ENCODE measurements around the gene SPTB.

GRCh38 chr14:64778104-64778754, 101.5 kb downstream of the SPTB start:
- no peak for TF ChIP-seq SIN3A (IDR thresholded peaks at IDR 0.05; ENCODE audit: borderline replicate concordance, insufficient read depth, low read depth, low read length)
- TF ChIP-seq CTCF (IDR thresholded peaks at IDR 0.05): no peak
- no peak for TF ChIP-seq POLR2AphosphoS5 (IDR thresholded peaks at IDR 0.05; ENCODE audit: low read depth, low read length)
